MG63 (cell line): Measurements from ENCODE around the gene KANTR. TPM values are rescaled to one million over a fixed set of nuclear protein-coding genes. Genes with fewer than 3 reads are reported as not detected.
"Not testable (repeated sequence)": the region's sequence is repeated elsewhere in the genome, so short reads cannot be mapped to it uniquely, and the experiment has no call there.

ENCODE experiments used
- DNase-seq: peaks from one replicate; pipeline ENCODE4 v3.0.0-alpha.2; 2020
- H3K27me3 ChIP-seq: fragments of 250-450 bp; sonication (Bioruptor Pico); 2 replicates; pipeline ENCODE4 v1.5.1; 2020; ENCODE audit warnings: mild to moderate bottlenecking, moderate library complexity
- H3K36me3 ChIP-seq: fragments of 250-450 bp; sonication (Bioruptor Pico); 2 replicates; pipeline ENCODE4 v1.5.1; 2020; ENCODE audit warnings: mild to moderate bottlenecking, moderate library complexity
- H3K4me3 ChIP-seq: fragments of 250-450 bp; sonication (Bioruptor Pico); 2 replicates; pipeline ENCODE4 v1.5.1; 2020; ENCODE audit warnings: mild to moderate bottlenecking, moderate library complexity
- H3K9me3 ChIP-seq: fragments of 250-450 bp; sonication (Bioruptor Pico); 2 replicates; pipeline ENCODE4 v1.5.1; 2020; ENCODE audit warnings: mild to moderate bottlenecking, moderate library complexity
- total RNA-seq: library from RNA; depleted of rRNA; stranded (reverse); fragments of >200 nt; shearing (Covaris generic); gene quantifications from 2 replicates; pipeline ENCODE4 v1.2.3, GENCODE V29; 2014; ENCODE audit warnings: low replicate concordance; rRNA removed

KANTR gene
- total RNA-seq, 1 experiment from 2014 or later, result 1.7 TPM

GRCh38 chrX:53160297-53160983, 66.5 kb downstream of the KANTR start:
- no peaks in the 10 kb centered on the region for H3K9me3 ChIP-seq
- no peak overlapping the region for H3K4me3 ChIP-seq
- no peak for DNase-seq
- no peaks in the 10 kb centered on the region for H3K27me3 ChIP-seq
- no peaks in the 10 kb centered on the region for H3K36me3 ChIP-seq

GRCh38 chrX:53163436-53163835, 69.5 kb downstream of the KANTR start:
- no peaks in the 10 kb centered on the region for H3K9me3 ChIP-seq
- H3K36me3 ChIP-seq, result no peaks in the 10 kb centered on the region
- H3K4me3 ChIP-seq, result no peak overlapping the region
- H3K27me3 ChIP-seq, result no peaks in the 10 kb centered on the region
- DNase-seq, result no peak

GRCh38 chrX:53164566-53164965, 70.6 kb downstream of the KANTR start:
- H3K27me3 ChIP-seq, H3K36me3 ChIP-seq, H3K4me3 ChIP-seq, DNase-seq, H3K9me3 ChIP-seq: not testable (repeated sequence)

DNA sequence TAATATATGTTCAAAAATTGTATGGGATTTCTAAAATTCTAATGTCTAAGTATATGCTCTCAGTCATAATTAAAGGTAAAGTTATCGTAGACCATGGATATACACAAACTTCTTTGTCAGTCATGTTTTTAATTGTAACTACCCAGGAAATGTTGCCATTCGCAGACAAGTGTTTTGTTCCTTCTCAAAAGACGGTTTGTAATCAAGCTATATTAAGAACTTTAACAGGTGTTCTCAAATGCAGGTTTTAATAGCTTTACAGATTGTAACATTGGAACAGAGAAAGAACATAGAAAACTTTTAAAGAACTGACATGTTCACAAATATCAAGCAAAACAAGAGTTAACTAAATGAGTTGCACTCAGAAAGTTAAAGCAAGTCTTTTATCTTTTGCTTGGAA, 72.2 kb downstream of the KANTR start:
- H3K4me3 ChIP-seq, result no peak overlapping the region
- H3K27me3 ChIP-seq, result no peaks in the 10 kb centered on the region
- DNase-seq, result no peak
- no peaks in the 10 kb centered on the region for H3K9me3 ChIP-seq
- H3K36me3 ChIP-seq, result no peaks in the 10 kb centered on the region

DNA sequence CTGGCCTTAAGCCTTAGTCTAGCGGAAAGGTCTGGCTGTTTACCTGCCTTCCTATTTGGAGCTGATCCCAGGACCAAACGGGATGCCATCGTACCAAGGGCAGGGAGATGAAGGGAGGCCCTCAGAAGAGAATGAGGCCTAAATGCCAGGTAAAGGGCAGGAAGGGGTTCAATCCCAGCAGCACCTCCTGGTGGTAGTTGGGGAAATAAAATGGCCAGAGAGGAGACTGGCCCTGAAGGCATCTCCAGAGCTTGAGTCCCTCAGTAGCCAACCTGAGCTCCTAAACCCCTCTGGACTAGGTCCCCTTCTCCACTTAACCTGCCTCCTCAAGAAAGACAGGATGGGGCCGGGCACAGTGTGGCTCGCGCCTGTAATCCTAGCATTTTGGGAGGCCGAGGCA, 77.4 kb downstream of the KANTR start:
- no peaks in the 10 kb centered on the region for H3K9me3 ChIP-seq
- H3K27me3 ChIP-seq, result no peaks in the 10 kb centered on the region
- H3K36me3 ChIP-seq, result no peaks in the 10 kb centered on the region
- no peak overlapping the region for H3K4me3 ChIP-seq
- DNase-seq, result no peak

Other genes with a start within 250 kb of the KANTR start
- gene XAGE3, start 226.1 kb upstream of the KANTR start, total RNA-seq, result not detected in 2 replicates
- 4.6 and 24.9 TPM in 2 replicates for gene FAM156B, start 196.8 kb upstream of the KANTR start, total RNA-seq
- gene FAM156A, start 135.6 kb upstream of the KANTR start, total RNA-seq, result 2.1 and 14.5 TPM in 2 replicates
- gene GPR173, start 45.4 kb upstream of the KANTR start, total RNA-seq, result 0.63 TPM in 1 of 2 replicates, not detected in the other
- 8.2 and 10.8 TPM in 2 replicates for gene TSPYL2, start 11.8 kb upstream of the KANTR start, total RNA-seq
- 43.1 and 63.8 TPM in 2 replicates for gene KDM5C, start 131.1 kb downstream of the KANTR start, total RNA-seq
- 3.4 and 5.7 TPM in 2 replicates for gene IQSEC2, start 187.4 kb downstream of the KANTR start, total RNA-seq